Neural cell (in vitro differentiated cells): ENCODE measurements around the gene MAEA. TPM values are rescaled to one million over a fixed set of nuclear protein-coding genes. Genes with fewer than 3 reads are reported as not detected.

ENCODE experiments used
- H2AFZ ChIP-seq: fragments of 200-600, 300-800 bp; sonication (generic), shearing (Covaris generic); 2 replicates; pipeline ENCODE4 v1.6.0; 2014; ENCODE audit warnings: low read depth, mild to moderate bottlenecking, antibody characterized with exemption, low read length, moderate library complexity
- H3F3A ChIP-seq: fragments of 200-600 bp; shearing (Covaris generic); 2 replicates; pipeline ENCODE4 v1.6.1; 2016; ENCODE audit warnings: mild to moderate bottlenecking, moderate library complexity, mixed read lengths, antibody characterized with exemption, low read length; ENCODE audit not compliant: insufficient read depth, poor library complexity, severe bottlenecking
- H3K27ac ChIP-seq: fragments of 200-600, 300-800 bp; sonication (generic), shearing (Covaris generic); 2 replicates; pipeline ENCODE4 v1.5.1; 2014; ENCODE audit warnings: mild to moderate bottlenecking, low read length, moderate library complexity
- H3K27me3 ChIP-seq: fragments of 300-800, 200-600 bp; sonication (generic), shearing (Covaris generic); 2 replicates; pipeline ENCODE4 v1.6.0; 2014; ENCODE audit warnings: mild to moderate bottlenecking, low read depth, low read length, moderate library complexity; ENCODE audit not compliant: insufficient read depth
- H3K36me3 ChIP-seq: fragments of 300-800, 200-600 bp; sonication (generic), shearing (Covaris generic); 2 replicates; pipeline ENCODE4 v1.5.1; 2014; ENCODE audit warnings: mild to moderate bottlenecking, antibody characterized with exemption, low read length, moderate library complexity; ENCODE audit not compliant: insufficient read depth
- H3K4me2 ChIP-seq: fragments of 300-800, 200-600 bp; sonication (generic), shearing (Covaris generic); 2 replicates; pipeline ENCODE4 v1.6.0; 2014; ENCODE audit warnings: mild to moderate bottlenecking, low read length
- H3K4me3 ChIP-seq: fragments of 300-800, 200-600 bp; sonication (generic), shearing (Covaris generic); 2 replicates; pipeline ENCODE4 v1.5.1; 2014; ENCODE audit warnings: mild to moderate bottlenecking, low read length, moderate library complexity
- H3K79me2 ChIP-seq: fragments of 200-600 bp; shearing (Covaris generic); replicated peaks from 2 replicates; pipeline ENCODE4 v1.6.0; 2014; ENCODE audit warnings: mild to moderate bottlenecking, low read length, moderate library complexity; ENCODE audit not compliant: insufficient read depth
- H3K9ac ChIP-seq: fragments of 300-800, 200-600 bp; sonication (generic), shearing (Covaris generic); 2 replicates; pipeline ENCODE4 v1.6.1; 2016; ENCODE audit warnings: mild to moderate bottlenecking, low read length, mixed read lengths
- H3K9me2 ChIP-seq: fragments of 200-600 bp; shearing (Covaris generic); 2 replicates; pipeline ENCODE4 v1.6.1; 2016; ENCODE audit warnings: mild to moderate bottlenecking, low read length, mixed read lengths; ENCODE audit not compliant: insufficient read depth
- H3K9me3 ChIP-seq: fragments of 200-600, 300-800 bp; sonication (generic), shearing (Covaris generic); 2 replicates; pipeline ENCODE4 v1.6.1; 2016; ENCODE audit warnings: mild to moderate bottlenecking, mixed run types, low read length, moderate library complexity, mixed read lengths
- H4K20me1 ChIP-seq: fragments of 200-600 bp; shearing (Covaris generic); 2 replicates; pipeline ENCODE4 v1.6.1; 2016; ENCODE audit warnings: mild to moderate bottlenecking, mixed run types; ENCODE audit not compliant: insufficient read depth
- CTCF ChIP-seq: fragments of 450-650 bp; IDR thresholded peaks from 2 replicates; pipeline ENCODE4 v1.5.1; 2014; ENCODE audit warnings: antibody characterized with exemption, mild to moderate bottlenecking, moderate library complexity; ENCODE audit not compliant: poor library complexity, severe bottlenecking
- EP300 ChIP-seq: fragments of 450-650 bp; conservative IDR thresholded peaks from 2 replicates; pipeline ENCODE4 v1.6.1; 2014; ENCODE audit warnings: antibody characterized with exemption, mild to moderate bottlenecking, moderate library complexity; ENCODE audit not compliant: poor library complexity, severe bottlenecking
- EZH2 ChIP-seq: fragments of 200-600, 300-800 bp; shearing (Covaris generic), sonication (generic); IDR thresholded peaks from 2 replicates; pipeline ENCODE4 v1.6.1; 2014; ENCODE audit warnings: antibody characterized with exemption, low read length, borderline replicate concordance, mild to moderate bottlenecking; ENCODE audit not compliant: insufficient read depth, poor library complexity, severe bottlenecking
- MXI1 ChIP-seq: fragments of 450-650 bp; conservative IDR thresholded peaks from 2 replicates; pipeline ENCODE4 v1.6.1; 2014; ENCODE audit warnings: antibody characterized with exemption, mild to moderate bottlenecking; ENCODE audit not compliant: poor library complexity, severe bottlenecking
- POLR2AphosphoS5 ChIP-seq: IDR thresholded peaks from 2 replicates; pipeline ENCODE4 v1.6.1; 2012
- RAD21 ChIP-seq: fragments of 450-650 bp; conservative IDR thresholded peaks from 2 replicates; pipeline ENCODE4 v1.6.1; 2014; ENCODE audit warnings: antibody characterized with exemption, mild to moderate bottlenecking, moderate library complexity
- REST ChIP-seq: IDR thresholded peaks from 2 replicates; pipeline ENCODE4 v1.6.1; 2012; ENCODE audit warnings: borderline replicate concordance
- SMC3 ChIP-seq: fragments of 450-650 bp; conservative IDR thresholded peaks from 2 replicates; pipeline ENCODE4 v1.6.1; 2014; ENCODE audit warnings: antibody characterized with exemption, mild to moderate bottlenecking, moderate library complexity; ENCODE audit not compliant: poor library complexity
- TAF1 ChIP-seq: IDR thresholded peaks from 2 replicates; pipeline ENCODE4 v1.6.1; 2012; ENCODE audit warnings: low read depth
- polyA plus RNA-seq: library from polyadenylated mRNA; depleted of rRNA; stranded (reverse); fragments of >200 nt; gene quantifications from 2 replicates; pipeline ENCODE4 v1.2.3, GENCODE V29; 2014

MAEA gene
- polyA plus RNA-seq, 1 donor from 2014 or later: 106 TPM

- no peaks in the 10 kb centered on the region for H4K20me1 ChIP-seq
- no peaks in the 10 kb centered on the region for H3K36me3 ChIP-seq
- TF ChIP-seq EZH2 (no peak), SMC3 (no peak), EP300 (no peak), TAF1 (no peak), CTCF (no peak), POLR2AphosphoS5 (no peak), RAD21 (no peak), REST (no peak), MXI1 (no peak)
- no peak overlapping the region for H3K9ac ChIP-seq
- no peaks in the 10 kb centered on the region for H3K27me3 ChIP-seq
- no peaks in the 10 kb centered on the region for H3F3A ChIP-seq
- no peak overlapping the region for H3K4me3 ChIP-seq
- H2AFZ ChIP-seq: no peak overlapping the region
- no peaks in the 10 kb centered on the region for H3K9me2 ChIP-seq
- no peaks in the 10 kb centered on the region for H3K79me2 ChIP-seq
- H3K9me3 ChIP-seq: no peaks in the 10 kb centered on the region
- H3K27ac ChIP-seq: no peak overlapping the region
- H3K4me2 ChIP-seq: no peak overlapping the region
Measured at GRCh38 chr4:1364217-1364616, 74.5 kb downstream of the MAEA start.

GRCh38 chr4:1364748-1365147 is 75.1 kb downstream of the MAEA start:
- Histone ChIP-seq H3K27me3 (no peaks in the 10 kb centered on the region), H3K79me2 (no peaks in the 10 kb centered on the region), H3K9me3 (no peaks in the 10 kb centered on the region), H3K9me2 (no peaks in the 10 kb centered on the region), H3K9ac (no peak overlapping the region), H3K4me3 (no peak overlapping the region), H2AFZ (no peak overlapping the region), H3K27ac (no peak overlapping the region), H3F3A (no peaks in the 10 kb centered on the region), H3K36me3 (no peaks in the 10 kb centered on the region), H4K20me1 (no peaks in the 10 kb centered on the region), H3K4me2 (no peak overlapping the region)
- no peak for TF ChIP-seq EZH2
- TF ChIP-seq CTCF: no peak
- TF ChIP-seq SMC3: no peak
- TF ChIP-seq RAD21: no peak
- TF ChIP-seq POLR2AphosphoS5: no peak
- TF ChIP-seq MXI1: no peak
- no peak for TF ChIP-seq EP300
- no peak for TF ChIP-seq REST
- no peak for TF ChIP-seq TAF1
